ENCODE measurements around the gene UGT1A4.

DNA sequence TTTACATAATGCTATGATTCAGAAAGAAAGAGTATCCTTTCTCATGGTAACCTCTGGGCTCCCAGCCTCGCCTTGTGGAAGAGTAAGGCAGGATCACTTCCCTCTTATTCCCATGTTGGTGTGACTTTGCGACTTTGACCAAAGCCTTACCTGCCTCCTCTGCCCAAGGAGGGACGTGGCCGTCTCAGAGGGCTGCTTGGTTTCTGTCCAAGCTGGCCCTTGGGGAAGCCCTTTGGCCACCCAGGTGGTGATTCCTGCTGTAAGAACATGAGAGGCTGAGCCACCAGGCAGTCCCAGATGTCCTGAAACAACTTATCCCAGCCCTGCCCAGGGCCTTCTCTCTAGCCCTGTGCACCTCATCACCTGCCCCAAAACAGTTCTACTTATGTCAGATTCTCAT is 19.8 kb upstream of the UGT1A4 start:
- no peak for TF ChIP-seq GATA2 (IDR thresholded peaks at IDR 0.05; ENCODE audit: low read depth, low read length)
- no peak for TF ChIP-seq GATA3 (IDR thresholded peaks at IDR 0.05; ENCODE audit: low read depth, low read length)
